ENCODE data around the gene PTGIS. TPM values are rescaled to one million over a fixed set of nuclear protein-coding genes. Genes with fewer than 3 reads are reported as not detected.

Gene PTGIS
- total RNA-seq, 6 experiments from 2014 or later, result 9.0 to 30.5 (median 13.7) TPM

GRCh38 chr20:49518576-49518975, 49.4 kb downstream of the PTGIS start:
- intact Hi-C loops (cut with DNase I), result no loop called here
- ATAC-seq (no peak), DNase-seq (no peak)
- no peaks in the 10 kb centered on the region for H3K4me1 ChIP-seq
- H3K9me3 ChIP-seq, result no peaks in the 10 kb centered on the region
- H3K27ac ChIP-seq, result no peak overlapping the region
- TF ChIP-seq POLR2A (IDR thresholded peaks at IDR 0.05), result no peak
- no peak for TF ChIP-seq CTCF (IDR thresholded peaks at IDR 0.05)
- no peak overlapping the region for H3K4me3 ChIP-seq
- no peaks in the 10 kb centered on the region for H3K27me3 ChIP-seq
- 71% methylated on average over 4 of the region's 5 CpGs for WGBS (ENCODE audit: insufficient coverage, low coverage, low lambda C conversion rate, missing lambda C conversion rate)
- H3K36me3 ChIP-seq, result no peaks in the 10 kb centered on the region

- Histone ChIP-seq H3K27me3 (no peaks in the 10 kb centered on the region), H3K9me3 (no peaks in the 10 kb centered on the region), H3K27ac (no peak overlapping the region), H3K4me3 (no peak overlapping the region), H3K4me1 (no peaks in the 10 kb centered on the region), H3K36me3 (no peaks in the 10 kb centered on the region)
- DNase-seq (no peak), ATAC-seq (no peak)
- 73% methylated on average over 4 of the region's 4 CpGs for WGBS (ENCODE audit: insufficient coverage, low coverage, low lambda C conversion rate, missing lambda C conversion rate)
- TF ChIP-seq CTCF (IDR thresholded peaks at IDR 0.05) (no peak), POLR2A (IDR thresholded peaks at IDR 0.05) (no peak)
- intact Hi-C loops (cut with DNase I), result no loop called here
Measured at GRCh38 chr20:49517805-49518100, 50.2 kb downstream of the PTGIS start.

- no peaks in the 10 kb centered on the region for H3K4me1 ChIP-seq
- peak in 1 of 4 donors; percentile 37 for ATAC-seq
- TF ChIP-seq CTCF (IDR thresholded peaks at IDR 0.05), result no peak
- no peak for TF ChIP-seq POLR2A (IDR thresholded peaks at IDR 0.05)
- no peak overlapping the region for H3K27ac ChIP-seq
- H3K36me3 ChIP-seq, result no peaks in the 10 kb centered on the region
- DNase-seq, result no peak
- intact Hi-C loops (cut with DNase I), result no loop called here
- 84% methylated on average over 5 of the region's 17 CpGs for WGBS (ENCODE audit: insufficient coverage, low coverage, low lambda C conversion rate, missing lambda C conversion rate)
- H3K27me3 ChIP-seq, result no peaks in the 10 kb centered on the region
- no peaks in the 10 kb centered on the region for H3K9me3 ChIP-seq
- no peak overlapping the region for H3K4me3 ChIP-seq
Measured at GRCh38 chr20:49516916-49517804, 50.8 kb downstream of the PTGIS start.

GRCh38 chr20:49515586-49515985, 52.4 kb downstream of the PTGIS start:
- ATAC-seq (no peak), DNase-seq (no peak)
- no peaks in the 10 kb centered on the region for H3K27me3 ChIP-seq
- no peak overlapping the region for H3K4me3 ChIP-seq
- WGBS (ENCODE audit: insufficient coverage, low coverage, low lambda C conversion rate, missing lambda C conversion rate), result 24% methylated on average over 3 of the region's 3 CpGs
- intact Hi-C loops (cut with DNase I), result no loop called here
- no peaks in the 10 kb centered on the region for H3K9me3 ChIP-seq
- TF ChIP-seq CTCF (IDR thresholded peaks at IDR 0.05) (no peak), POLR2A (IDR thresholded peaks at IDR 0.05) (no peak)
- no peaks in the 10 kb centered on the region for H3K4me1 ChIP-seq
- H3K27ac ChIP-seq, result no peak overlapping the region
- H3K36me3 ChIP-seq, result no peaks in the 10 kb centered on the region

Data from right lobe of liver (tissue), 6 donors.